ENCODE data around the gene SPARCL1.
"Not testable (repeated sequence)": the region's sequence is repeated elsewhere in the genome, so short reads cannot be mapped to it uniquely, and the experiment has no call there.

The SPARCL1 gene

GRCh38 chr4:87529187-87529586, at the start of gene SPARCL1:
SPARCL1 (minus strand) TSS chr4:87529376; CDS start chr4:87499574, 29,802 bp downstream.
- no peak for DNase-seq

- DNase-seq, result no peak
Measured at GRCh38 chr4:87575983-87576382, 46.8 kb upstream of the SPARCL1 start.

- DNase-seq, result no peak
Measured at GRCh38 chr4:87575408-87575807, 46.2 kb upstream of the SPARCL1 start.

DNA sequence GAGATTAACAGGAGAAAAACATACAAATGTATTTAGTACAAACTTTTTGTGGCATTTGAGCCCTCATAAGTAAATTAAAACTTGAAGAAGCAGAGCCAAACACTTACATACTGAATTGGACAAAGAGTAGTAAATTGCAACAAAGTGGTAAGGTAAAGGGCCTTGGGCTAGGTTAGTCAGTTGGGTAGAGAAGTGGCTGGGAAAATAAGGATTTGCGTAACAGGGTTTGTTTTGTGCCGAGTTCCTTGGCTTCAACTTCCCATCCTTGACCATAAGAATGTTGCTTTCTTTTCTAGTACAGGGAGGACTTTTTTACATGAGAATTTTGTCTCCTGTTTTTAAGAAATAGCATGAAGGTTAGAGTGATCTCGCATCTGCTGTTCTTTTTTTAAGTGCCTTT, 45.8 kb upstream of the SPARCL1 start:
- no peak for DNase-seq

GRCh38 chr4:87574376-87574775, 45.2 kb upstream of the SPARCL1 start:
- DNase-seq, result not testable (repeated sequence)

DNA sequence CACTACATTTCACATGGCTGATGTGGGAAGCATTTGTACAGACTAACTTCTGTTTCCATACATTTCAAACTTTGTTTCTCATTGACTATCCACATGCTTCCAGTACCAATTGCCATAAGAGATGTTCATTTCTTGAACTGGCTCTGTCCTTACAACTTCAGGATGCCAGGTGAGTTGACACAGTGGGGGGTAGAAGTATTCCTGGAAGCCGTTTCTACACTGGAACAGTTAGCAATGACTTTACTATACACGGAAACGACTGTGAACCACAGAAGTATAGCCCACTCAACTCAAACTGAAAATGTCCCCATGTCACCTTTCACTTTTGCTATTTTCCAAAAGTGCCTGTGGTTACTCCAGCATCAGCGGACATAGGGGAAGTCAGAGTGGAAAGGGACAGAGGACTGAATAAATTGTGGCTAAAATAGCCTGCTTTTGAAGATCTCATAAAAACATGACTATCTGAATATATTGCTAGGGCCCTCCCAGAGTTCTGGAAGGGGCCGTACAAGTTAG, 41.2 kb upstream of the SPARCL1 start:
- no peak for DNase-seq

- no peak for DNase-seq
Measured at GRCh38 chr4:87567191-87567590, 38.0 kb upstream of the SPARCL1 start.

- peak; percentile 14 for DNase-seq
Measured at GRCh38 chr4:87566276-87566675, 37.1 kb upstream of the SPARCL1 start.

- DNase-seq, result no peak
Measured at GRCh38 chr4:87565746-87566145, 36.6 kb upstream of the SPARCL1 start.

DNA sequence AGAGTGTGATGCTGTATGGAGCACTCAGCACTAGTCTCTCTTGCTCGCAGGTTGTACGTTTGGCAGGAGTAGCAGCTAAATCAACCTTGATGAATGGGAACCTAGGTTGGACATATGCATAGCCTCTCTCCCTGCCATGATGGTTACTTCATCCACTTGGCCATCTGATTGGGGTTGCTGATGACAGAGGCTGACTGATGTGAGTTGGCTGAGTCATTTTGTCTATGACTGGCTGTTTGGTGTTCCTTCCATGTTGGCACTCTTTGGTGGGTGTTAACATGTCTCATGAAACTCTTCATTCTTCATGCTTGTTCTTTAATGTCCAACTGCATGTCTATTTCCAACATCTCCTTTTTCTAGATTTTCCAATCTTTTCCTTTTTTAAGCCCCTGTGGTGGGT, 31.6 kb upstream of the SPARCL1 start:
- no peak for DNase-seq

DNA sequence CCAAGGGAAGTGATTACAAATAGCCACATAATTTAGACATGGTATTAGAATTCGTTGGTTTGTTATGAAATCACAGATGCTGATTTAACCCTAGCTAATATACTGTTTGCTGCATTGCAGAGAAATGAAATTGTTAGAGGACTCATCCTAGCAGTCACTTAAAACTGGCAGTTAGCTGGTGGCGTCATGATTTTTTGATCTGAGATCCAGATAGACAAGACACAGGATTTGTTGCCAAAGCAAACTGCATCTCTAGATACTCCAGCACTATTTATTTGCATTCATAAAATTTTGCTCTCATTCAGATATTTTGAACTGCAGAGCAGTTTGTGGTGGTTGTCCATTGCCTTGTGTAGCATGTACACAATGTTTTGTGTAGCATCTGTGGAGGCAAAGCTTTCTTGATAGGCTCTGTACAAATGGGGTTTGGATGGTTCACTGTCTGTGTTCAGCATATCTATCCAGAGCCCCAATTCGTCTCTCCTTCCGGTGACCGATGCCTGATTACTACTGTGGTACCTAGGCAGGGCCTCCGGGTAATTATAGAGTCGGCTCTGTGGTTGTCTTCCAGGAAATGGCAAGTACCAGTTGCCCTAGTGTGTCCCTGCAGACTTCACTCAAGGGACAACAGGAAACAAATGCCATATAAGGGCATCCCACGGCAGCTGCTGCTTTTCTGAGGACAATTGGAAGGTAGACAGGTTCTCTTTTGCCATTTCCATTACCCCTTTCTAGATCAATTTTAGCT, 30.1 kb upstream of the SPARCL1 start:
- DNase-seq, result peak; percentile 92

- DNase-seq, result no peak
Measured at GRCh38 chr4:87557348-87557747, 28.2 kb upstream of the SPARCL1 start.

DNA sequence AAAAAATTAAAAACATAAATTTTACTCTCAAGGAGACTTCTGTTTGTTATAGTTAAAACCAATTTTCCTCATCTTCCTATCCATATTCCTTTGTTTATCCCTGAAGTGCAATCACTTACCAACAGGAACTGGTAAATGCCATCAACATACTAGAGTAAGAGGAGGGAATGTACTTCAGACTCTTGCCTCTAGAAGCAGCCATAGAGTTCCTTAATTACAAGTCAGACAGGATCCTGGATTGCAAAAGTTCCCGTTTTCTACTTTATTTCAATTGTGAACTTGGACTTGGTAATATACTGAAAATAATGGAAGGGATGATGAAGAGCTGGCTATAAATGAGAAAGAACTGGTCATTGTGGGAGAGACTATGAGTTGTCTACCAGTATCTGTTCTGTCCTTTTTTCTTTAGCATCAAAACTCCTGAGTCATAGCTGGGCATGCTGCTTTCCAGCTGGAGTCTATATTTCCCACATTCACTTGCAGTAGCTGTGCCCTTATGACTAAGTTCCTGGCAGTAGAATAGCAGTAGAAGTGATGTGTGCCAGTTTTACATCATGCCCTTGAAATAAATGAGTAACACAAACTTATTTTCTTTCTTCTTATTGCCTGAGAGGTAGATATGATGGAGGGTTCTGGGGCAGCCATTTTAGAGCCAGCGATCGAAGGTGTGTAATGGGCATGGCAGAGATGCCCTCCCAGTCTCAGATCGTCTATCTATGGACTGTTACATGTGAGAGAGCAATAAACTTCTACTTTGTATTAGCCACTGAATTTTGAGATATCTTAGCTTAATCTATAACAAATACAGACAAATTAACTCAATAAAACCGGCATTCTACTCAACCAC, 26.8 kb upstream of the SPARCL1 start:
- no peak for DNase-seq

GRCh38 chr4:87553182-87553581, 24.0 kb upstream of the SPARCL1 start:
- DNase-seq, result no peak

DNA sequence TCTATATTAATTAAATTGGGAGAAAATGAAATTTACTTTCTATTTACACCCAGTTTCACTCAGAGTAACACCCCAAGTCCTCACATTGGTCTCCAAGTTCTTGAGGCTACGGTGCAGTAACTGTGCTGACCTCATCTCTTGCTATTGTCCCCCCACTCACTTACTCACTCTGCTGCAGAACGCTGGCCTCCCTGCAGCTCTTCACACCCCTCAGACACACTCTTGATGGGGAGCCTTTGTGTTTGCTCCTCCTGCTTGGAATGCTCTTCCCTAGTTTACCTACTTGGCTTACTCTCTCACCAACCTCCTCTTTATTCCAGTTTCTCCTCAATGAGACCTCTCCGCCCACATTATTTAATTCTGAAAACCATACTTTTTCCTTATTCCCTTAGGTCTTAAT, 22.2 kb upstream of the SPARCL1 start:
- DNase-seq, result no peak

GRCh38 chr4:87547016-87547708, 18.0 kb upstream of the SPARCL1 start:
- DNase-seq, result no peak

DNA sequence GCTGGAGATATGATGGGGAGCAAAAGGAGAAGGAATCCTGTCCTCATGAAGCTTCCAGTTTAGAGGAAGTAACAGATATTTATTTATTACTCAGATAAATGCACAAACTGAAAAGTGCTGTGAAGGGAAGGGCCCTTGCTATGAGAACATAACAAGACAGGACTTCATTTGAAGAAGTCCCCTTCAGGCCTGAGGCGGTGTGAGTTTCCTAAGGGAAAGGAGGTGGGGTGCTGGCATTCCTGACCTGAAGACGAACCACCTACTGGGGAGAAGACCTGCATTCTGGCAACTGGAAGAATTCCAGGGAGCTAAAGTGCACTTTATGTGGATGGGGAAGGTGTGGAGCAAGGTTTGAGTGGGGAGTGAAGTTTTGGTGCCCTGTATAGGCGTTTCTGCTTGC, 15.9 kb upstream of the SPARCL1 start:
- no peak for DNase-seq

- DNase-seq, result peak; percentile 17
Measured at GRCh38 chr4:87543835-87544461, 14.8 kb upstream of the SPARCL1 start.

DNA sequence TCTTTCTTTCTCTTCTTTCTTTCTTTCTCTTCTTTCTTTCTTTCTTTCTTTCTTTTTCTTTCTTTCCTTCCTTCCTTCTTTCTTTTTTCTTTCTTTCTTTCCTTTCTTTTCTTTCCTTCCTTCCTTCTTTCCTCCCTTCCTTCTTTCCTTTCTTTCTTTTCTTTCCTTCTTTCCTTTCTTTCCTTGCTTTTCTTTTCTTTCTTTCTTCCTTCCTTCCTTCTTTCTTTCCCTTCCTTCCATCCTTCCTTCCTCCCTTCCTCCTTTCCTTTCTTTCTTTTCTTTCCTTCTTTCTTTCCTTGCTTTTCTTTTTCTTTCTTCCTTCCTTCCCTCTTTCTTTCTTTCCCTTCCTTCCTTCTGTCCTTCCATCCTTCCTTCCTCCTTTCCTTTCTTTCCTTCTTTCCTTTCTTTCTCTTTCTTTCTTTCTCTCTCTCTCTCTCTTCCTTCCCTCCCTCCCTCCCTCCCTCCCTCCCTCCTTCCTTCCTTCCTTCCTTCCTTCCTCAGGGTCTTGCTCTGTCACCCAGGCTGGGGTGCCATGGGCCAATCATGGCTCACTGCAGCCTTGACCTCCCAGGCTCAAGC, 13.6 kb upstream of the SPARCL1 start:
- DNase-seq, result no peak

- no peak for DNase-seq
Measured at GRCh38 chr4:87541956-87542709, 13.0 kb upstream of the SPARCL1 start.

DNA sequence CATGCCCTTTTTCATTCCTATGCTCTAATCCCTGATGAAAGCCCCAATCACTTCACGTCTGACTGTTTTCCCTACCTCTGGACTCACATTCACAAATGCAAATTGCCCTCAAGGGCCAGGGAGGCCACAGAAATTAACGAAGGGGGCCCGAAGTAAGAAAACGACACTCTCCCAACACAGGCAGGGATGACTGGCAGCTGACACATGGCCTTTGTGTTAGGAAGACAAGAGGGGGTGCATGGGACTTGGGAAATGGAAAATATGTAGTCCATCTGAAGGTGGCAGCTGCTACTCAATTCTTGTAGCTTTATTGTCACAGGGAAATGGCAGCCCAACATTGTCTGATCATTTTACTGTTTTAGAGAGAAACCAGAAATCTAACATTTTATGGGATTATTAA, 12.3 kb upstream of the SPARCL1 start:
- DNase-seq, result no peak
